Activated CD8-positive, alpha-beta memory T cell treated with anti-CD3 and anti-CD28 coated beads, Interleukin-2, amount 10 ng/mL, durations not matched to agents 7 days and 5 days (primary cell): ENCODE results near the gene IFT80. TPM values are rescaled to one million over a fixed set of nuclear protein-coding genes. Genes with fewer than 3 reads are reported as not detected.
"Not testable (repeated sequence)": the region's sequence is repeated elsewhere in the genome, so short reads cannot be mapped to it uniquely, and the experiment has no call there.

Experiments
- ATAC-seq: fragments of 150-1000 bp; cut with Tn5 transposase; one replicate; pipeline ENCODE4 v1.10.0; 2021; ENCODE audit warnings: moderate library complexity
- CTCF ChIA-PET: fragments of 350-600 bp; sonication (Branson Sonifier 250); formaldehyde crosslinking; loops from one replicate; lab custom pipeline; 2021; ENCODE audit warnings: antibody characterized with exemption; lab: Charles Lee
- DNase-seq: peaks from one replicate; pipeline ENCODE4 v3.0.0-alpha.2; 2020
- H3K27ac Mint-ChIP-seq: one replicate; pipeline ENCODE4 v1.8.0; 2021; ENCODE audit warnings: mild to moderate bottlenecking, mixed read lengths
- H3K27me3 Mint-ChIP-seq: one replicate; pipeline ENCODE4 v1.8.0; 2021; ENCODE audit warnings: mixed read lengths
- H3K36me3 Mint-ChIP-seq: one replicate; pipeline ENCODE4 v1.8.0; 2021; ENCODE audit warnings: mild to moderate bottlenecking, mixed read lengths
- H3K4me1 Mint-ChIP-seq: one replicate; pipeline ENCODE4 v1.8.0; 2021; ENCODE audit warnings: mixed read lengths
- H3K4me3 Mint-ChIP-seq: one replicate; pipeline ENCODE4 v1.8.0; 2021; ENCODE audit warnings: mild to moderate bottlenecking, moderate library complexity, mixed read lengths
- H3K9me3 Mint-ChIP-seq: one replicate; pipeline ENCODE4 v1.8.0; 2022; ENCODE audit warnings: low read depth, mixed read lengths
- total RNA-seq, 2 experiments: library from RNA; stranded (reverse); gene quantifications; one replicate each; pipeline ENCODE4 v1.2.3, GENCODE V29; 2021

IFT80 gene
- total RNA-seq, 2 experiments from 2014 or later, result 25.4 to 26.3 TPM

DNA sequence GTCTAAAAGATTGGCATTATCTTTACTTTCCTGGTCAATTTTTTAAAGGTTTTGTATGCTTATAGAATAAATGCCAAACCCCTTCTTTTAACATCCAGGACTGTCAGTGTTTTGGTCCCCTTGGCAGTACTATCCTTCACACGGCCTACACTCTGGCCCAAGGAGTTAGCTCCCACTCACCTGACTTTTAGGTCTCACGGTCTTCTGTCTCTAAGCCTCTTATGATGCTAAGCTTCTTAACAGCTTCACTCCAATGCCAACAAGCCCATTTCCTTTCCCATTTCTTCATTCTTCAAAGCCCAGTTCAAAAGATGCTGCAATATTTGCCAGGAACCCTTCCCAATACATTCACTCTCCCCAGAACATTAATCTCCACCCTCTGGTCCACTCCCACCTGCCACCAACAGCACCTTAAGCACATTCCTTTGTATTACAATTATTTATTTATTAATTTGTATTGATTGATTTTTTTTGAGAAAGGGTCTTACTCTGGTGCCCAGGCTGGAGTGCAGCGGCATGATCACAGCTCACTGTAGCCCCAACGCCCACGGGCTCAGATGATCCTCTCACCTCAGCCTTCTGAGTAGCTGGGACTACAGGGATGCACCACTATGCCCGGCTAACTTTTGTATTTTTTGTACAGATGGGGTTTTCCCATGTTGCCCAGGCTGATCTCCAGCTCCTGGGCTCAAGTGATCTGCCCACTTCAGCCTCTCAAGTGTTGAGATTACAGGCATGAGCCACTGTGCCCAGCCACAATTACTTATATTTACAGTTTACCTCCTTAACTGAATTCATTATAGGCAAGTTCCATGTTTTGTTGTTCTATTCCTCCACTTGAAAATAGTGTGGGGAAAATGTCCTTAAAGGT, 27.8 kb downstream of the IFT80 start:
- Mint-ChIP-seq H3K36me3 (peaks cover 31% of the 10 kb centered on the region), H3K27ac (no peak overlapping the region), H3K4me3 (no peak overlapping the region), H3K9me3 (no peaks in the 10 kb centered on the region), H3K4me1 (peaks cover 3% of the 10 kb centered on the region), H3K27me3 (no peaks in the 10 kb centered on the region)
- ATAC-seq (no peak), DNase-seq (no peak)
- CTCF ChIA-PET, result no interaction called here

GRCh38 chr3:160369784-160370183, 29.2 kb downstream of the IFT80 start:
- Mint-ChIP-seq H3K27me3 (no peaks in the 10 kb centered on the region), H3K4me3 (no peak overlapping the region), H3K27ac (no peak overlapping the region), H3K4me1 (peaks cover 3% of the 10 kb centered on the region), H3K36me3 (peaks cover 27% of the 10 kb centered on the region), H3K9me3 (no peaks in the 10 kb centered on the region)
- ATAC-seq, result no peak
- no peak for DNase-seq
- CTCF ChIA-PET, result no interaction called here

DNA sequence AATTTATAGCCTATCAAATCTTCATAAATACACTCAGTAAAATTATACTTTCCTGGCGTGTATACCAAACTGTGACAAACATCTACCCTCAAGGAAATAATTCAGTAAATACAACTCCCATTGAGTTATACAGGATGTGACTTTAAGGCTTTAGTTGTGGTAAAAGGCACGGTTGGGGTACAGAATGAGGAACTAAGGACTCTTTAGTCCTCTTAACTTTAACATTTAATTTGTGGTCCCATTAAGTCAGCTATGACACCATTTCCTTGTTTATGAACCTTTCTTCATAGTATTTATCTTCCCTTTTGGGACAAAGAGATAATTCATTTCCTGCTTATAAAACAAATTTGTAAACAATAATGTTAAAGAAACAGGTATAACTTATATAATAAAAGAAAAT, 30.2 kb downstream of the IFT80 start:
- peaks cover 3% of the 10 kb centered on the region for H3K4me1 Mint-ChIP-seq
- H3K9me3 Mint-ChIP-seq, result no peaks in the 10 kb centered on the region
- CTCF ChIA-PET, result no interaction called here
- H3K27ac Mint-ChIP-seq, result no peak overlapping the region
- no peak overlapping the region for H3K4me3 Mint-ChIP-seq
- H3K27me3 Mint-ChIP-seq, result no peaks in the 10 kb centered on the region
- DNase-seq (no peak), ATAC-seq (no peak)
- H3K36me3 Mint-ChIP-seq, result peaks cover 22% of the 10 kb centered on the region

- H3K4me3 Mint-ChIP-seq, result no peak overlapping the region
Measured at GRCh38 chr3:160365869-160366522, 33.0 kb downstream of the IFT80 start.

DNA sequence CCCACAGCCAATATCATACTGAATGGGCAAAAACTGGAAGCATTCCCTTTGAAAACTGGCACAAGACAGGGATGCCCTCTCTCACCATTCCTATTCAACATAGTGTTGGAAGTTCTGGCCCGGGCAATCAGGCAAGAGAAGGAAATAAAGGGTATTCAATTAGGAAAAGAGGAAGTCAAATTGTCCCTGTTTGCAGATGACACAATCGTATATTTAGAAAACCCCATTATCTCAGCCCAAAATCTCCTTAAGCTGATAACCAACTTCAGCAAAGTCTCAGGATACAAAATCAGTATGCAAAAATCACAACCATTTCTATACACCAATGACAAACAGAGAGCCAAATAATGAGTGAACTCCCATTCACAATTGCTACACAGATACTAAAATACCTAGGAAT, 36.1 kb downstream of the IFT80 start:
- H3K27me3 Mint-ChIP-seq, DNase-seq, H3K9me3 Mint-ChIP-seq, H3K27ac Mint-ChIP-seq, H3K4me3 Mint-ChIP-seq, ATAC-seq, CTCF ChIA-PET, H3K4me1 Mint-ChIP-seq: not testable (repeated sequence)
- H3K36me3 Mint-ChIP-seq, result peaks cover 34% of the 10 kb centered on the region

More at GRCh38 chr3:160365869-160366522, 33.0 kb downstream of the IFT80 start:
- CTCF ChIA-PET, result no interaction called here
- DNase-seq, result no peak
- no peak for ATAC-seq
- H3K27me3 Mint-ChIP-seq, result no peaks in the 10 kb centered on the region
- H3K4me1 Mint-ChIP-seq, result peaks cover 5% of the 10 kb centered on the region
- no peaks in the 10 kb centered on the region for H3K9me3 Mint-ChIP-seq
- peaks cover 28% of the 10 kb centered on the region for H3K36me3 Mint-ChIP-seq
- H3K27ac Mint-ChIP-seq, result no peak overlapping the region

DNA sequence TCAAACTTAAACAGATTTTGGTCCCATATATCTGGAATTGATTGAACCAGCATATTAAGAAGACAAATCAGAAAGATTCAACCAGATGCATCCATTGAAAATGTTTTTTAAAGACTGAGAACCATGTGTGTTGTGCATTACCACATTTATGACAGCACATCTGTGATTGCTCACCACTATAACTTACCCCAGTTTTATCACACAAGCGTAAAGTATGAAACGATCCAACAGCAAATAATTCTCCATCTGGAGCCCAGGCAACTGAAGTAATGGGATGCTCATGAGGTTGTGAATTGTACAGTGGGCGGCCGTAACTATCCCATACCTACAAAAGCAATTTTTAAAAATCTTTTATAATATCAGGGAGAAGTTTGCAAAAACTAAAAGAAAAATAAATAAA, 43.2 kb downstream of the IFT80 start:
- Mint-ChIP-seq H3K27me3 (no peaks in the 10 kb centered on the region), H3K4me3 (no peak overlapping the region), H3K27ac (no peak overlapping the region), H3K4me1 (no peaks in the 10 kb centered on the region), H3K36me3 (peaks cover 18% of the 10 kb centered on the region), H3K9me3 (no peaks in the 10 kb centered on the region)
- CTCF ChIA-PET, result no interaction called here
- no peak for DNase-seq
- ATAC-seq, result no peak

DNA sequence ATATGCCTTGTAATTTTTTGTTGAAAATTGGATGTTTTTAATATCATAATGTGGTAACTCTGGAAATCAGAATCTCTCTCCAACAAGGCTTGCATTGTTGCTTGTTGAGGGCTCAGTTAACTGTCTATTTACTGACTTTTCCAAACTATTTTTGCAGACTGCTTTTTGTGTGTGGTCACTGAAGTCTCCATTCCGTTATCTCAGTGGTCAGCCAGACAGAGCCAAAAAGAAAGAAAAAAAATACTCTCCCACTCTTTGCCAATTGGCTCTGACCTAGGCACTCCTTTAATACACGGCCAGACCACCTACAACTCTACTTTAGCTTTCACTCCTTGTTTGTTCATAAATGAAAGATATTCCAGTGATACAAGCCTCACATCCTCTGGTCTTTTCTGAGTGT, 52.5 kb downstream of the IFT80 start:
- H3K4me3 Mint-ChIP-seq, result no peak overlapping the region
- no peak overlapping the region for H3K27ac Mint-ChIP-seq
- DNase-seq, result no peak
- no peaks in the 10 kb centered on the region for H3K9me3 Mint-ChIP-seq
- H3K27me3 Mint-ChIP-seq, result no peaks in the 10 kb centered on the region
- ATAC-seq, result no peak
- CTCF ChIA-PET, result interaction anchor here (1.0 kb wide), 1 partner anchor 314 kb away, joined by 3 read pairs; no protein-coding TSS in a partner anchor
- no peaks in the 10 kb centered on the region for H3K4me1 Mint-ChIP-seq
- peaks cover 5% of the 10 kb centered on the region for H3K36me3 Mint-ChIP-seq

DNA sequence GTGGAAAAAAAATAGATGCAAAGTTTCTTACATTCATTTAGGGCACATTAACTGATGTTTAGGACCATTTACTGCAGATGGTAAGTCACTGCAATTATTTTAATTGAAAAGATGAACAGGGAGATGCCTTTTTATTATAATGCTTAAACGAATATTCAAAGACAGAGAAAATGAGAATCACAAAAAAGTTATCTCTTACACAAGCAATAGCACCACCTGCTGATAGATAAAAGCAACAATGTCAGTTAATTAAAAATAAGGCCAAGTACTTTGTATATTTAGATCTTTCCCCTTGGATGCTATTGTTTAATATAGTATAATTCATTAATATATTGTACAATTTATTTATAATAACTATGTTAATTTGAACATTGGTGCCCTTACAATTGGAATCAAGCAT, 55.9 kb downstream of the IFT80 start:
- Mint-ChIP-seq H3K4me1 (no peaks in the 10 kb centered on the region), H3K36me3 (peaks cover 6% of the 10 kb centered on the region), H3K4me3 (no peak overlapping the region), H3K27me3 (no peaks in the 10 kb centered on the region), H3K9me3 (no peaks in the 10 kb centered on the region), H3K27ac (no peak overlapping the region)
- CTCF ChIA-PET, result interaction anchor here (1.2 kb wide), 1 partner anchor 354 kb away, joined by 3 read pairs; no protein-coding TSS in a partner anchor
- DNase-seq (no peak), ATAC-seq (no peak)

- DNase-seq, result no peak
- Mint-ChIP-seq H3K27me3 (no peaks in the 10 kb centered on the region), H3K36me3 (peaks cover 6% of the 10 kb centered on the region), H3K4me1 (no peaks in the 10 kb centered on the region), H3K9me3 (no peaks in the 10 kb centered on the region), H3K27ac (no peak overlapping the region), H3K4me3 (no peak overlapping the region)
- no peak for ATAC-seq
- CTCF ChIA-PET, result interaction anchor here (1.3 kb wide), 2 partner anchors 10 to 176 kb away, joined by 4 read pairs; no protein-coding TSS in a partner anchor
Measured at GRCh38 chr3:160340351-160340750, 58.7 kb downstream of the IFT80 start.

GRCh38 chr3:160331127-160331937, 67.7 kb downstream of the IFT80 start:
- Mint-ChIP-seq H3K9me3 (no peaks in the 10 kb centered on the region), H3K36me3 (no peaks in the 10 kb centered on the region), H3K27ac (no peak overlapping the region), H3K4me3 (no peak overlapping the region), H3K4me1 (no peaks in the 10 kb centered on the region), H3K27me3 (no peaks in the 10 kb centered on the region)
- ATAC-seq (no peak), DNase-seq (no peak)
- CTCF ChIA-PET, result no interaction called here

GRCh38 chr3:160330690-160331089, 68.3 kb downstream of the IFT80 start:
- no peaks in the 10 kb centered on the region for H3K27me3 Mint-ChIP-seq
- CTCF ChIA-PET, result interaction anchor here (0.9 to 1.2 kb wide), 2 partner anchors 9 to 17 kb away, joined by 3 to 4 read pairs; no protein-coding TSS in a partner anchor
- no peaks in the 10 kb centered on the region for H3K9me3 Mint-ChIP-seq
- H3K4me3 Mint-ChIP-seq, result no peak overlapping the region
- H3K4me1 Mint-ChIP-seq, result no peaks in the 10 kb centered on the region
- H3K36me3 Mint-ChIP-seq, result no peaks in the 10 kb centered on the region
- no peak overlapping the region for H3K27ac Mint-ChIP-seq
- ATAC-seq (no peak), DNase-seq (no peak)

DNA sequence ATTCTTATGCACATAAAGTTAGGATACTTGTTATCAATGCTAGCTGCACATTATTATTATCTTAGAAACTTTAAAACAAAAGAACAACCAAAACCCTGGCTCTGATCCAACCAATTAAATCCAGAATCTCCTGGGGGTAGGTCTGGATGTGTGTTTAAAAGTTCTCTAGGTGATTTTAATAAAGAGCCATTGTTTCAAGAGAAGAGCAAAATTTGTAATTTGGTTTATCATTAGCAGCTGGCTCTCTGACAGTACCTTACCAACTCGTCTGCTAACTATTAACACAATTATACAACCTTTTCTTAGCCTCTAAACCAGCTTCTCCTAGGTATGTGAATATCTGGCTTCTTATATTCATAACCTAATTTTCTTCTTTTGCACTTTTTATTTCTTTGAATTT, 68.9 kb downstream of the IFT80 start:
- no peak overlapping the region for H3K27ac Mint-ChIP-seq
- no peak for DNase-seq
- H3K4me3 Mint-ChIP-seq, result no peak overlapping the region
- no peaks in the 10 kb centered on the region for H3K9me3 Mint-ChIP-seq
- CTCF ChIA-PET, result interaction anchor here (0.9 to 1.2 kb wide), 2 partner anchors 10 to 17 kb away, joined by 3 to 4 read pairs; no protein-coding TSS in a partner anchor
- no peak for ATAC-seq
- peaks cover 1% of the 10 kb centered on the region for H3K36me3 Mint-ChIP-seq
- H3K27me3 Mint-ChIP-seq, result no peaks in the 10 kb centered on the region
- no peaks in the 10 kb centered on the region for H3K4me1 Mint-ChIP-seq

- H3K27ac Mint-ChIP-seq, H3K9me3 Mint-ChIP-seq, H3K4me3 Mint-ChIP-seq, H3K27me3 Mint-ChIP-seq, ATAC-seq, H3K4me1 Mint-ChIP-seq, CTCF ChIA-PET, H3K36me3 Mint-ChIP-seq, DNase-seq: not testable (repeated sequence)
Measured at GRCh38 chr3:160326286-160326685, 72.7 kb downstream of the IFT80 start.
